Smooth muscle cell (in vitro differentiated cells): ENCODE results near the gene CRELD2. TPM values are rescaled to one million over a fixed set of nuclear protein-coding genes. Genes with fewer than 3 reads are reported as not detected.
A peak's percentile ranks its signal among the peaks of the same experiment; 100 is the strongest.

ENCODE experiments used
- DNase-seq: peaks from one replicate; lab custom pipeline; 2025; ENCODE audit not compliant: unreplicated experiment; lab: John Stamatoyannopoulos, UW
- H2AFZ ChIP-seq: fragments of 200-600 bp; sonication (generic); 2 replicates; pipeline ENCODE4 v1.6.0; 2016; ENCODE audit warnings: antibody characterized with exemption, low read depth, mild to moderate bottlenecking
- H3F3A ChIP-seq: fragments of 200-600 bp; sonication (generic); 2 replicates; pipeline ENCODE4 v1.6.0; 2017; ENCODE audit warnings: antibody characterized with exemption, low read depth
- H3K27ac ChIP-seq: fragments of 200-600 bp; sonication (generic); 2 replicates; pipeline ENCODE4 v1.5.1; 2016; ENCODE audit warnings: low read depth, mild to moderate bottlenecking
- H3K27me3 ChIP-seq: fragments of 200-600 bp; sonication (generic); 2 replicates; pipeline ENCODE4 v1.6.1; 2016; ENCODE audit warnings: low read depth, mild to moderate bottlenecking
- H3K36me3 ChIP-seq: fragments of 200-600 bp; sonication (generic); 2 replicates; pipeline ENCODE4 v1.5.1; 2016; ENCODE audit warnings: low read depth
- H3K4me1 ChIP-seq: fragments of 200-600 bp; sonication (generic); 2 replicates; pipeline ENCODE4 v1.5.1; 2016; ENCODE audit warnings: low read depth
- H3K4me2 ChIP-seq: fragments of 200-600 bp; sonication (generic); 2 replicates; pipeline ENCODE4 v1.6.0; 2016; ENCODE audit warnings: mild to moderate bottlenecking
- H3K4me3 ChIP-seq: fragments of 200-600 bp; sonication (generic); 2 replicates; pipeline ENCODE4 v1.5.1; 2016; ENCODE audit warnings: mild to moderate bottlenecking
- H3K79me2 ChIP-seq: fragments of 200-600 bp; sonication (generic); 2 replicates; pipeline ENCODE4 v1.6.0; 2016; ENCODE audit warnings: low read depth, mild to moderate bottlenecking
- H3K9ac ChIP-seq: fragments of 200-600 bp; sonication (generic); 2 replicates; pipeline ENCODE4 v1.6.0; 2016; ENCODE audit warnings: low read depth
- H3K9me3 ChIP-seq: fragments of 200-600 bp; sonication (generic); replicated peaks from 2 replicates; pipeline ENCODE4 v1.5.1; 2016; ENCODE audit warnings: low read depth
- H4K20me1 ChIP-seq: fragments of 200-600 bp; sonication (generic); 2 replicates; pipeline ENCODE4 v1.6.0; 2016; ENCODE audit warnings: low read depth
- WGBS: methylation state at CpG from one replicate; pipeline ENCODE4 v1.1.7; 2016; ENCODE audit warnings: low lambda C conversion rate; 5-methylcytosine and 5-hydroxymethylcytosine counted together
- polyA plus RNA-seq: library from polyadenylated mRNA; unstranded; fragments of >200 nt; fragmentation: Nextera tagmentation; extraction: Ambion mirVana; gene quantifications from 2 replicates; pipeline ENCODE4 v1.2.1, GENCODE V29; 2016
- total RNA-seq: library from RNA; depleted of rRNA; stranded (reverse); fragments of >200 nt; gene quantifications from 2 replicates; pipeline ENCODE4 v1.2.3, GENCODE V29; 2014
- TF ChIP-seq, protein P1 (sequence below): fragments of 200-600 bp; sonication (generic); IDR thresholded peaks from 2 replicates; pipeline ENCODE4 v1.5.1; 2017; ENCODE audit warnings: borderline replicate concordance, mild to moderate bottlenecking, antibody characterized with exemption; ENCODE audit not compliant: insufficient read depth, poor library complexity, severe bottlenecking

CRELD2 gene
- total and polyA plus RNA-seq, 2 experiments from 2014 or later = 52.7 to 127 TPM

DNA sequence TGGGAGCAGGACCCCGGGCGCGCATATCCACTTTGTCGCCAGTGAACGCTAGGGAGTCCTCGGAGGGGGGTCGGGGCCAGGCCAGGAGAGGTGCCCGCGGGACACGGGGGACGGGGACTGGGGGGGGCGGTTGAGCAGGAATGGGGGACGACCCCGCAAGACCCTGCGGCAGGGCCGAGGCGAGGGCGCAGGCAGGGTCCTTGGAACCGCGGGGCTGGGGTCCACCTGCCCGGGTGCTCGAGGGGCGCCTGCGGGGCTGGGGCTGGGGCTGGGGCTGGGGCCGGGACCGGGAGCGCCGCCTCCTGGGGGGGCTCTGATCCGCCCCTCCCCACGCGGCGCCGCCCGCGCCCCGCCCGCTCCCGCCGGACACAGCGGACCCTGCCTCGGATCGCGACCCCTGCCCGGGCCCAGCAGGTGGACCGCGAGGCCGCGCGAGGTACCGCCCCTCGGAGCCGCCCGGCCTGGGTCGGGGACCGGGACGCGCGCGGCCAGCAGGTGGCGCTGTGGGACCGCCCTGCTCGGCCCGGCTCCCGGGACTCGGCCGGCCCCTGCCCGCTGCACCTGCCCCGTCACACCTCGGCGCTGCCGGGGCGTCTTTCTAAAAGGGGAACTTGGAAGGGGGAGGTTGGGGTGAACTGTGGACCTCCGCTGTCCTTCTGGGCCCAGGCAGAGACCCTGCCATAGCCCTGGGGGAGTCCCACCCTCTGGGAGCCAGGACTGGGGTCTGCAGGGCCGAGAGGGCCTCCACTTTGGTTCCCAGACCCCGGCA is 11.0 kb downstream of the CRELD2 start:
- no peak overlapping the region for H2AFZ ChIP-seq
- H3F3A ChIP-seq = no peaks in the 10 kb centered on the region
- H3K9me3 ChIP-seq = no peaks in the 10 kb centered on the region
- no peaks in the 10 kb centered on the region for H3K36me3 ChIP-seq
- H3K79me2 ChIP-seq = no peaks in the 10 kb centered on the region
- no peaks in the 10 kb centered on the region for H3K4me1 ChIP-seq
- H3K4me2 ChIP-seq = peak overlapping the region; percentile 75
- TF ChIP-seq, protein P1, sequence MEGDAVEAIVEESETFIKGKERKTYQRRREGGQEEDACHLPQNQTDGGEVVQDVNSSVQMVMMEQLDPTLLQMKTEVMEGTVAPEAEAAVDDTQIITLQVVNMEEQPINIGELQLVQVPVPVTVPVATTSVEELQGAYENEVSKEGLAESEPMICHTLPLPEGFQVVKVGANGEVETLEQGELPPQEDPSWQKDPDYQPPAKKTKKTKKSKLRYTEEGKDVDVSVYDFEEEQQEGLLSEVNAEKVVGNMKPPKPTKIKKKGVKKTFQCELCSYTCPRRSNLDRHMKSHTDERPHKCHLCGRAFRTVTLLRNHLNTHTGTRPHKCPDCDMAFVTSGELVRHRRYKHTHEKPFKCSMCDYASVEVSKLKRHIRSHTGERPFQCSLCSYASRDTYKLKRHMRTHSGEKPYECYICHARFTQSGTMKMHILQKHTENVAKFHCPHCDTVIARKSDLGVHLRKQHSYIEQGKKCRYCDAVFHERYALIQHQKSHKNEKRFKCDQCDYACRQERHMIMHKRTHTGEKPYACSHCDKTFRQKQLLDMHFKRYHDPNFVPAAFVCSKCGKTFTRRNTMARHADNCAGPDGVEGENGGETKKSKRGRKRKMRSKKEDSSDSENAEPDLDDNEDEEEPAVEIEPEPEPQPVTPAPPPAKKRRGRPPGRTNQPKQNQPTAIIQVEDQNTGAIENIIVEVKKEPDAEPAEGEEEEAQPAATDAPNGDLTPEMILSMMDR = peak; percentile 84
- 13% methylated on average over 35 of the region's 75 CpGs for WGBS
- no peak for DNase-seq
- no peak overlapping the region for H3K9ac ChIP-seq
- no peak overlapping the region for H3K4me3 ChIP-seq
- no peak overlapping the region for H3K27ac ChIP-seq
- H3K27me3 ChIP-seq = no peaks in the 10 kb centered on the region
- H4K20me1 ChIP-seq = no peaks in the 10 kb centered on the region

DNA sequence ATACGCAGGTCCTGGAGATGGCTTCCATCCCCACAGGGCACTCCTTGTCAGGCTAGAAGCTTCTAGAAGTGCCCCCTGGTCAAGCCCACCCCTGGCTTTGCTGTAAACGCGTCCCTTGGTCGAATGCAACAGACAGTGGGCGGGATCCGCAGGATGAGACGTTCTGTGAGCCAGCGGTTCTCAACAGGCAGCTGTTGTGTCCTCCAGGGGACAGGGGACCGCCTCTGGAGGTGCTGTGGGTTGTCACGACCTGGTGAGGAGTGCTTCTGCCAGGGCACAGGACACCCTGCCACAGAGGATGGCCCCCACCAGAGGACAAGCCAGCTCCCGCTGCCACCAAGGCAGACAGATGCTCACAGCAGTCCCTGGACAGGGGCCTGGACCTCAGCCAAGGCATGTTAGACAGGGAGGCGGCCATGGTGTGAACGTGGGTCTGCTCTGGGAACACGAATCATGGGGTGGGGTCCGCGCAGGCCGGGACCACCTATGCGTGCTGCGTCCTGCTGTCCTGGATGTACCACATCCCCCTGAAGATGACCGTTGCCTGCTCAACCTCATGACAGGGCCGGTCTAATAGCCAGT is 11.7 kb downstream of the CRELD2 start:
- no peak overlapping the region for H3K4me3 ChIP-seq
- H3K4me2 ChIP-seq = no peak overlapping the region
- no peak overlapping the region for H3K9ac ChIP-seq
- no peaks in the 10 kb centered on the region for H4K20me1 ChIP-seq
- H2AFZ ChIP-seq = no peak overlapping the region
- no peaks in the 10 kb centered on the region for H3K36me3 ChIP-seq
- H3F3A ChIP-seq = no peaks in the 10 kb centered on the region
- WGBS = 74% methylated on average over 21 of the region's 21 CpGs
- no peak for DNase-seq
- H3K4me1 ChIP-seq = no peaks in the 10 kb centered on the region
- no peak overlapping the region for H3K27ac ChIP-seq
- TF ChIP-seq, protein P1 = no peak
- no peaks in the 10 kb centered on the region for H3K27me3 ChIP-seq
- H3K79me2 ChIP-seq = no peaks in the 10 kb centered on the region
- H3K9me3 ChIP-seq = no peaks in the 10 kb centered on the region

DNA sequence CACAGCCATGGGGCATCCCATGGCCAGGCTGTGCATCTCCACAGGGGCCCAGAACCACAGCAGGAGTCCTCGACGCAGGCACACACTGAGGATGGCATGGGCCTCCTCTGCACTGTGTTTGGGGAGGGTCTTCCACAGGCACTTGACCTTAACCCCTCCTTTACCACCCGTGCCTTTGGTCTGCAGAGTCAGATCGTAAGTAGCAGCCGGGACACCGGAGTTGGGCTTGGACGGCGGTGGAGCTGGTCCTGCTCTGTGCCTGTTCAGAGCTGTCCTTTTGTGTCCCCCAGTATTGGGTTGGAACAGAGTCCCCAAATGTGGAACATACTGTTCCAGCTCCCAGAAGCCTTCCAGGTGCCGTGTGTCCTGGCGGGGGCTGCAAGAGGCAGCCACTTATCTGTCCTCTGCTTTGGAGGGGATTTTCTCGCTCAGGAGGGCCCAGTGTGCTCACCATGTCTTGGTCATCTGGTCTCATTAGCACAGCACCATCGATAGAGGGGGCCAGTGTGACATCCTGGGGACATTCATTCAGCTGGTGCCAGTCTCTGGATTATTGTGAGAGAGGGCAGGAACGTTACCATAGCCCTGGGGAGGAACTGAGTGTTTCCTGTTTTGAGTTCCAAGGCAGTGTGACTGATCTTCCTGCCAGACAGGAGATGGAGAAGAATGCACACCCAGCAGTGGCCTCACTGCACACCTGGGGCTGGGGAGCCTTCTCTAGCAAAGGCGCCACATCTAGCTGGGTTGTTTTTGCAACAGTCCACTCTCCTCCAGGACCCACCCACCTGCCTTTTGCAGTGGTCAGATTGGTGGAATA is 12.4 kb downstream of the CRELD2 start:
- Histone ChIP-seq H3K27ac (no peak overlapping the region), H3K9me3 (no peaks in the 10 kb centered on the region), H3F3A (no peaks in the 10 kb centered on the region), H3K36me3 (no peaks in the 10 kb centered on the region), H2AFZ (no peak overlapping the region), H3K4me1 (no peaks in the 10 kb centered on the region), H3K4me3 (no peak overlapping the region), H4K20me1 (no peaks in the 10 kb centered on the region), H3K27me3 (no peaks in the 10 kb centered on the region), H3K4me2 (no peak overlapping the region), H3K9ac (no peak overlapping the region), H3K79me2 (no peaks in the 10 kb centered on the region)
- TF ChIP-seq, protein P1 = peak; percentile 43
- WGBS = 74% methylated on average over 14 of the region's 14 CpGs
- no peak for DNase-seq
